MM.1S (cell line): ENCODE results near the gene ZNF408.

Source experiments
- DNase-seq: peaks from one replicate; pipeline ENCODE4 v3.0.0-alpha.2; 2015
- H2AFZ ChIP-seq: fragments of 300-600 bp; sonication (generic); 2 replicates; pipeline ENCODE4 v1.6.0; 2016; ENCODE audit warnings: antibody characterized with exemption, low read length
- H3F3A ChIP-seq: fragments of 300-600 bp; sonication (generic); 2 replicates; pipeline ENCODE4 v1.6.1; 2016; ENCODE audit warnings: mild to moderate bottlenecking, antibody characterized with exemption, low read length, moderate library complexity, mixed read lengths; ENCODE audit not compliant: insufficient read depth
- H3K27ac ChIP-seq: fragments of 300-600 bp; sonication (generic); 2 replicates; pipeline ENCODE4 v1.5.1; 2016; ENCODE audit warnings: mild to moderate bottlenecking, low read length
- H3K27me3 ChIP-seq: fragments of 300-600 bp; sonication (generic); replicated peaks from 2 replicates; pipeline ENCODE4 v1.6.0; 2016; ENCODE audit warnings: low read length; ENCODE audit not compliant: insufficient read depth
- H3K36me3 ChIP-seq: fragments of 300-600 bp; sonication (generic); replicated peaks from 2 replicates; pipeline ENCODE4 v1.6.1; 2016; ENCODE audit warnings: mild to moderate bottlenecking, low read length, mixed read lengths; ENCODE audit not compliant: insufficient read depth
- H3K4me1 ChIP-seq: fragments of 300-600 bp; sonication (generic); 2 replicates; pipeline ENCODE4 v1.6.1; 2016; ENCODE audit warnings: low read length, mixed read lengths
- H3K4me2 ChIP-seq: fragments of 300-600 bp; sonication (generic); 2 replicates; pipeline ENCODE4 v1.6.0; 2016; ENCODE audit warnings: low read depth, low read length
- H3K4me3 ChIP-seq: fragments of 300-600 bp; sonication (generic); 2 replicates; pipeline ENCODE4 v1.5.1; 2016; ENCODE audit warnings: low read length, mixed read lengths
- H3K79me2 ChIP-seq: fragments of 300-600 bp; sonication (generic); 2 replicates; pipeline ENCODE4 v1.6.1; 2016; ENCODE audit warnings: mixed run types, low read length, mixed read lengths
- H3K9ac ChIP-seq: fragments of 300-600 bp; sonication (generic); 2 replicates; pipeline ENCODE4 v1.6.1; 2016; ENCODE audit warnings: low read length, mixed read lengths
- H3K9me2 ChIP-seq: fragments of 300-600 bp; sonication (generic); replicated peaks from 2 replicates; pipeline ENCODE4 v1.6.1; 2016; ENCODE audit warnings: mild to moderate bottlenecking, low read length, mixed read lengths; ENCODE audit not compliant: insufficient read depth
- H3K9me3 ChIP-seq: fragments of 300-600 bp; sonication (generic); replicated peaks from 2 replicates; pipeline ENCODE4 v1.6.1; 2016; ENCODE audit warnings: mild to moderate bottlenecking, low read length, mixed read lengths; ENCODE audit not compliant: insufficient read depth
- H4K20me1 ChIP-seq: fragments of 300-600 bp; sonication (generic); 2 replicates; pipeline ENCODE4 v1.6.1; 2016; ENCODE audit warnings: mild to moderate bottlenecking, low read length, moderate library complexity, mixed read lengths; ENCODE audit not compliant: insufficient read depth
- CTCF ChIP-seq: fragments of 300-600 bp; sonication (generic); IDR thresholded peaks from 2 replicates; pipeline ENCODE4 v1.5.1; 2016; ENCODE audit warnings: antibody characterized with exemption, low read length, mixed read lengths
- EZH2 ChIP-seq: fragments of 300-600 bp; sonication (generic); optimal IDR thresholded peaks from 2 replicates; pipeline ENCODE3; 2017; ENCODE audit warnings: low read depth, mild to moderate bottlenecking, antibody characterized with exemption, low read length, mixed read lengths
- EZH2phosphoT487 ChIP-seq: fragments of 300-600 bp; sonication (generic); IDR thresholded peaks from 2 replicates; pipeline ENCODE4 v1.6.1; 2018; ENCODE audit warnings: antibody characterized with exemption, low read length

ZNF408 gene

GRCh38 chr11:46677991-46678740, 22.7 kb upstream of the ZNF408 start:
- Histone ChIP-seq H4K20me1 (no peaks in the 10 kb centered on the region), H3K9ac (no peak overlapping the region), H3K9me2 (no peaks in the 10 kb centered on the region), H3K4me2 (no peak overlapping the region), H2AFZ (no peak overlapping the region), H3K9me3 (no peaks in the 10 kb centered on the region), H3K36me3 (no peaks in the 10 kb centered on the region), H3K79me2 (no peaks in the 10 kb centered on the region), H3K4me1 (no peaks in the 10 kb centered on the region), H3K27me3 (no peaks in the 10 kb centered on the region), H3F3A (no peaks in the 10 kb centered on the region; the same call in 1 of the 2 replicates), H3K27ac (no peak overlapping the region), H3K4me3 (no peak overlapping the region)
- no peak for TF ChIP-seq CTCF
- TF ChIP-seq EZH2: no peak
- no peak for TF ChIP-seq EZH2phosphoT487
- DNase-seq: no peak

GRCh38 chr11:46678741-46679130, 22.1 kb upstream of the ZNF408 start:
- Histone ChIP-seq H3K9me2 (no peaks in the 10 kb centered on the region), H3K4me1 (no peaks in the 10 kb centered on the region), H3K9me3 (no peaks in the 10 kb centered on the region), H3K4me2 (no peak overlapping the region), H3K9ac (no peak overlapping the region), H4K20me1 (no peaks in the 10 kb centered on the region), H3K36me3 (no peaks in the 10 kb centered on the region), H3F3A (no peaks in the 10 kb centered on the region; the same call in 1 of the 2 replicates), H3K79me2 (no peaks in the 10 kb centered on the region), H2AFZ (no peak overlapping the region), H3K27ac (no peak overlapping the region), H3K27me3 (no peaks in the 10 kb centered on the region), H3K4me3 (no peak overlapping the region)
- TF ChIP-seq CTCF (no peak), EZH2 (no peak), EZH2phosphoT487 (no peak)
- DNase-seq: no peak

- TF ChIP-seq CTCF (no peak), EZH2 (no peak), EZH2phosphoT487 (no peak)
- H3K79me2 ChIP-seq: no peaks in the 10 kb centered on the region
- no peaks in the 10 kb centered on the region for H3K36me3 ChIP-seq
- no peaks in the 10 kb centered on the region; the same call in 1 of the 2 replicates for H3F3A ChIP-seq
- H3K9me2 ChIP-seq: no peaks in the 10 kb centered on the region
- no peak overlapping the region for H3K27ac ChIP-seq
- no peak overlapping the region for H2AFZ ChIP-seq
- H4K20me1 ChIP-seq: no peaks in the 10 kb centered on the region
- no peak overlapping the region for H3K4me2 ChIP-seq
- no peak overlapping the region for H3K4me3 ChIP-seq
- DNase-seq: no peak
- H3K4me1 ChIP-seq: no peaks in the 10 kb centered on the region
- H3K9me3 ChIP-seq: no peaks in the 10 kb centered on the region
- no peaks in the 10 kb centered on the region for H3K27me3 ChIP-seq
- H3K9ac ChIP-seq: no peak overlapping the region
Measured at GRCh38 chr11:46679241-46680163, 21.3 kb upstream of the ZNF408 start.
